ENCODE results near the gene OR10H1.

- TF ChIP-seq CTCF (IDR thresholded peaks at IDR 0.05; ENCODE audit: low read depth, low read length, poor library complexity, severe bottlenecking) (no peak), EZH2phosphoT487 (IDR thresholded peaks at IDR 0.05; ENCODE audit: borderline replicate concordance, low read length) (no peak)
These were observed 39.2 kb downstream of the OR10H1 start for GRCh38 chr19:15776264-15776663.
